LNCaP clone FGC (cell line): ENCODE results near the gene RNF213.

Source experiments
- DNase-seq: peaks from one replicate; pipeline ENCODE4 v3.0.0-alpha.2; 2011; ENCODE audit warnings: low read depth
- H3K4me3 ChIP-seq: 2 replicates; pipeline ENCODE4 v1.5.1; 2011; ENCODE audit warnings: mild to moderate bottlenecking, low read depth, low read length, control low read depth
- TF ChIP-seq, protein P1 (sequence below): IDR thresholded peaks from 2 replicates; pipeline ENCODE4 v1.5.1; 2012; ENCODE audit warnings: mild to moderate bottlenecking; ENCODE audit not compliant: control insufficient read depth, insufficient read depth; ENCODE audit errors: extremely low read depth

The RNF213 gene

DNA sequence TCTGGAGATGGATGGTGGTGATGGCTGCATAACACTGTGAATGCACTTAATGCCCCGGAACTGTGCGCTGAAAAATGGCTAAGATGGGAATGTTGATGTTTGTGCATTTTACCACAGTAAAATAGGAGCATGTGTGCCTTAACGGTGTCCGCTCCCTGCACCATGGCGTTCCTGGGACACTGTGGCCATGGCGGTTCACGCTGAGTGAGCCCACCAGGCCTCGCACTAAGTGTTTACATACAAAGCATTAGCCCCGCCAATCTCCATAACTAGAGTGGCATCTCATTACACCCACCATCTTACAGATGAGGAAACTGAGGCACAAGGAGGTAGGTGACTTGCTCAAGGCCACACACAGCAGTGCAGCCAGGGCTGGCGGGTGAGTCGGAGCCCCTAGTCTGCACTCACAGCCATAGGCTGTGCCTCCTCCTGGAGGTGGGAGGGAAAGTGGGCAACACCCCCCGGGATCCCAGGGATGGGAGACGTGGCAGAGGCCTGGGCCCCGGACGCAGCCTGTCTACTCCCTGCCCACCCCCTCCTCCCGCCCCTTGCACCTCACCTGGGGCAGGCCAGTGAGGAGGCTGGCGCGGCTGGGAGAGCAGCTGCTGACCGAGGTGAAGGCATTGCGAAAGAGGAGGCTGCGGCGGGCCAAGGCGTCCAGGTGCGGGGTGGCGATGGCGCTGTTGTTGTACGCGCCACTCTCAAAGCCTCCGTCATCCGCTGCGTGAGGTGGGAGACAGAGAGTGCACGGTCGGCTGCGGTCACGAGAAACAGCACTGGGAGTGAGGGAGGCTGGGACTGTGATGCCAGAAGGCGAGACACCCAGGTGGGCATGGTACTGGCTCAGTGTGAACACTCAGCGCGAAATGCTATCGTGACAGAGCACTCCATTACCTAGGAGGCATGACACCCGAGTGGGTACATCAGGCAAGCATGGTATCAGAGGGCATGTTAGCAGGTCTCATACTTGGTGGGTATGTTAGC is 43.9 kb upstream of the RNF213 start:
- TF ChIP-seq, protein P1, sequence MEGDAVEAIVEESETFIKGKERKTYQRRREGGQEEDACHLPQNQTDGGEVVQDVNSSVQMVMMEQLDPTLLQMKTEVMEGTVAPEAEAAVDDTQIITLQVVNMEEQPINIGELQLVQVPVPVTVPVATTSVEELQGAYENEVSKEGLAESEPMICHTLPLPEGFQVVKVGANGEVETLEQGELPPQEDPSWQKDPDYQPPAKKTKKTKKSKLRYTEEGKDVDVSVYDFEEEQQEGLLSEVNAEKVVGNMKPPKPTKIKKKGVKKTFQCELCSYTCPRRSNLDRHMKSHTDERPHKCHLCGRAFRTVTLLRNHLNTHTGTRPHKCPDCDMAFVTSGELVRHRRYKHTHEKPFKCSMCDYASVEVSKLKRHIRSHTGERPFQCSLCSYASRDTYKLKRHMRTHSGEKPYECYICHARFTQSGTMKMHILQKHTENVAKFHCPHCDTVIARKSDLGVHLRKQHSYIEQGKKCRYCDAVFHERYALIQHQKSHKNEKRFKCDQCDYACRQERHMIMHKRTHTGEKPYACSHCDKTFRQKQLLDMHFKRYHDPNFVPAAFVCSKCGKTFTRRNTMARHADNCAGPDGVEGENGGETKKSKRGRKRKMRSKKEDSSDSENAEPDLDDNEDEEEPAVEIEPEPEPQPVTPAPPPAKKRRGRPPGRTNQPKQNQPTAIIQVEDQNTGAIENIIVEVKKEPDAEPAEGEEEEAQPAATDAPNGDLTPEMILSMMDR, result no peak
- no peak for DNase-seq
- H3K4me3 ChIP-seq, result no peak overlapping the region

DNA sequence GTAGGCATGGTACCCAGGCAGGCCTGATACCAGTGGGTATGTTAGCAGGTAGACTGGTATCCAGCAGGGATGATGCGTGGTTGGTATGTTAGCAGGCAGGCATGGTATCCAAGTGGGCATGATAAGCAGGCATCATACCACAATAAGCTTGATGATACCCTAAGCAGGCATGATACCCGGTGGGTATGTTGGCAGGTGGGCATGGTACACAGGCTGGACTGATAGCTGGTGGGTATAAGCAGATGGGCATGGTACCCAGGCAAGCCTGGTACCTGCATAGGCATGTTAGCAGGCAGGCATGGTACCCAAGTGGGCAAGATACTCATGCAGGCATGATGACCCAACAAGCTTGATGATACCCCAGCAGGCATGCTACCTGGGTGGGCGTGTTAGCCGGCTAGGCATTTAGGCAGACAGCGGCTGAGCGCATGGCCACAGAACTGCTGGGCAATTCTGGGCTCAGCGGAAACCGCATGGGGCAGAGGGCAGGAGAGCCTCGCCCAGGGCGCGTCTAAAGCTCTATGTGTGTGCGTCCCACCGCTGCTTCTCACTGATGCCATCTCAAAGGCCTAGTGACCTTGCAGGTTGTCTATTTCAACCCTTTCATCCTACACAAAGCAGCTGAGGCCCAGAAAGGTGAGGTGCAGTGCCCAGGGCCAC is 42.8 kb upstream of the RNF213 start:
- TF ChIP-seq, protein P1, result no peak
- DNase-seq, result no peak
- no peak overlapping the region for H3K4me3 ChIP-seq

DNA sequence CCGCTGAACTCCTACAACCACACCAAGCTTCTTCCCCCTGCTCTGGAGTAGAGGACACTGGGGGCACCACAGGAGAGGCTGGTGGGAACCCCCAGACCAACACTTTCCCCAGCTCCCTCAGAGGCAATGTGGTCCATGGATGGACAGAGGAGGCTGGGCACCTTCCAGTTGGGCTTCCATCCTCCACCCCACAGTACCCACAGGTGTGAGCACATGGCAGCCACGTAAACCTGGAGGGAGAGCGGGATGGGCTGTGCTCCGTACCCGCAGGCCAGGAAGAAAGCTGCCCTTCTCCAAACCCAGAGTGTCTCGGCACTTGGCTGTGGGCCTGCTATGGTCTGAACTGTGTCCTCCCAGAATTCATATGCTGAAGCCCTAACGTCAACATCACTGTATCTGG is 42.3 kb upstream of the RNF213 start:
- no peak overlapping the region for H3K4me3 ChIP-seq
- TF ChIP-seq, protein P1, result no peak
- no peak for DNase-seq

DNA sequence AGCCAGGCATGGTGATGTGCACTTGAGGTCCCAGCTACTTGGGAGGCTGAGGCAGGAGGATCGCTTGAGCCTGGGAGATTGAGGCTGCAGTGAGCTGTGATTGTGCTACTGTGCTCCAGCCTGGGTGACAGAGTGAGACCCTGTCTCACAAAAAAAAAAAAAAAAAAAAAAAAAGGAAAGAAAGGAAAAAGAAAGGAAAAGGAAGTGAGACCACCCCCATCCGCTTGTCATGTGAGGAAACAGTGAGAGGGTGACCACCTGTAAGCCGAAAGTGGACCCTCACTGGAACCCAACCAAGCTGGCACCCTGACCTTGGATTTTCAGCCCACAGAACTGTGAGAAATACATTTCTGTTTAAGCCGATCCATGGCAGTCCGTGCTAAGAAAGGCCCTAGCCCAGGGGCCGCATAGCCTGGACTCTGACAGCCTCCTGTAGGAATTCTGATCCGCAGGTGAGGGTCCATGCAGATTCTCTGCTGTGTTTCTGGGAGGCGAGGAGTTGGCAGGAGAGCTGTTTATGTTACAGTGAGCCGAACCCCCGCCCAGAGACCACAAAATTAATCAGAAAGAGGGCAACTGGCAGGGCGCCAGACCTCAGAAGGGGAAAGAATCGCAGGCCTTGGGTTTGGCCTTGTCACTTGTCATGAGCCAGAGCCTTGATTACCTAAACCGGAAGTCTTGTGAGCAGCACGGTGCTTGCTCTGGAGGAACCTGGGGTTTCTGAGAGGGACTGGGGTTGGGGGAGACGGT is 41.5 kb upstream of the RNF213 start:
- H3K4me3 ChIP-seq, result peak overlapping the region; percentile 99
- TF ChIP-seq, protein P1, result no peak
- peak; percentile 11 for DNase-seq

DNA sequence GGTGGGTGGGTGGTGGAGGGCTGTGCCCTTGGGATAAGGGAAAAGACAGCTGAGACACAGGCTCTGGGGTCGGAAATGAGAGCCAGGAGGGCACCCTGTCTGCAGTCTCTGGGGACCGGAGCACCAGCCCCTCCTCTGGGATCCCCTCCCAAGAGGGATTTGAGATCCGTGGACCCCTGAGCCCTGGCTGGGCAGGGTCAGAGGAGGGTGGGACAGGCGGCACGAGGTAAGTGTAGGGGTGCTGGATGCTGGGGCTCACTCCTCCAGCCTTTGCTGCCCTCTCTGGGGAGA is 40.9 kb upstream of the RNF213 start:
- TF ChIP-seq, protein P1, result no peak
- DNase-seq, result no peak
- peak overlapping the region; percentile 99 for H3K4me3 ChIP-seq

DNA sequence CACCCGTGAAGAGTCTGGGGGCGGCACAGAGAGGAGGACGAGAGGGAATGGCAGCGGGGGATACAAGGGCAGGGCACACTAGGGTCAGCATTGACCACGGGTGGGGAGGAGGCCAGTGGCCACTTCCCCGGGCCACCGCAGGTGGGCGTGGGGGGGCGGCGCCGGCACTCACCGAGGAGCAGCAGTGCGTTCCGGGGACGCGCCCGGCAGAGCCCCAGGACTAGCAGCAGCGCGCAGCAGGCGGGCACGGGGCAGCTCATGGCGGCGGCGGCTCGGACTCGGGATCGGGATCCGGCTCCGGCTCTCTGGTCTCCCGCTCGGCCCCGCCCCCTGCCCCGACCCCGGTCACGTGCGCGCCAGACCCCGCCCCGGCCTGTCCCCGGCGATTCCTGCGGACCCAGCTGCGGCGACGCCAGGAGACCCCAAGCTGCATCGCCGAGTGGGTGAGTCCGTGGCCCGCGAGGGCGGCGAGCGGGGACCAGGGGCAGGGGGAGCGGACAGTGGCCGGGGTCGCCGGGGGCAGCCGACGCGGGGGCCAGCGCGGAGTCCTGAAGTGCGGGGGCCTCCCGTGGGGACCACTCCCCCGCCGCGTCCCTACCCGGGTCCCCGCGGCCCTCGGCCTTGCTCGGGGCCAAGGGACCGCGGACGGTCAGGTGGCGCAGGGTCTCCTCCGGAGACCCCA is 40.5 kb upstream of the RNF213 start, which contains the start of the genes SGSH and SLC26A11:
Gene SGSH, minus strand, starts transcription at position 280 of the 682 bp plus-strand sequence. Its CDS starts 20 bp downstream, at position 260.
Gene SLC26A11, plus strand, starts transcription at position 374 of the 682 bp plus-strand sequence. CDS start 1,134 bp downstream, outside the sequence.
- TF ChIP-seq, protein P1, result no peak
- H3K4me3 ChIP-seq, result peak within 1 kb of the TSS; percentile 99
- DNase-seq, result peak; percentile 8
